Activated CD8-positive, alpha-beta memory T cell treated with anti-CD3 and anti-CD28 coated beads, Interleukin-2, amount 10 ng/mL, durations not matched to agents 7 days and 5 days (primary cell): Measurements from ENCODE around the gene GAST. TPM values are rescaled to one million over a fixed set of nuclear protein-coding genes. Genes with fewer than 3 reads are reported as not detected.

Experiments
- ATAC-seq: fragments of 150-1000 bp; cut with Tn5 transposase; one replicate; pipeline ENCODE4 v1.10.0; 2021; ENCODE audit warnings: moderate library complexity
- CTCF ChIA-PET: fragments of 350-600 bp; sonication (Branson Sonifier 250); formaldehyde crosslinking; loops from one replicate; lab custom pipeline; 2021; ENCODE audit warnings: antibody characterized with exemption; lab: Charles Lee
- DNase-seq: peaks from one replicate; pipeline ENCODE4 v3.0.0-alpha.2; 2020
- H3K27ac Mint-ChIP-seq: one replicate; pipeline ENCODE4 v1.8.0; 2021; ENCODE audit warnings: mild to moderate bottlenecking, mixed read lengths
- H3K27me3 Mint-ChIP-seq: one replicate; pipeline ENCODE4 v1.8.0; 2021; ENCODE audit warnings: mixed read lengths
- H3K36me3 Mint-ChIP-seq: one replicate; pipeline ENCODE4 v1.8.0; 2021; ENCODE audit warnings: mild to moderate bottlenecking, mixed read lengths
- H3K4me1 Mint-ChIP-seq: one replicate; pipeline ENCODE4 v1.8.0; 2021; ENCODE audit warnings: mixed read lengths
- H3K4me3 Mint-ChIP-seq: one replicate; pipeline ENCODE4 v1.8.0; 2021; ENCODE audit warnings: mild to moderate bottlenecking, moderate library complexity, mixed read lengths
- H3K9me3 Mint-ChIP-seq: one replicate; pipeline ENCODE4 v1.8.0; 2022; ENCODE audit warnings: low read depth, mixed read lengths
- total RNA-seq, 2 experiments: library from RNA; stranded (reverse); gene quantifications; one replicate each; pipeline ENCODE4 v1.2.3, GENCODE V29; 2021

The GAST gene
- total RNA-seq, 2 experiments from 2014 or later: not detected

DNA sequence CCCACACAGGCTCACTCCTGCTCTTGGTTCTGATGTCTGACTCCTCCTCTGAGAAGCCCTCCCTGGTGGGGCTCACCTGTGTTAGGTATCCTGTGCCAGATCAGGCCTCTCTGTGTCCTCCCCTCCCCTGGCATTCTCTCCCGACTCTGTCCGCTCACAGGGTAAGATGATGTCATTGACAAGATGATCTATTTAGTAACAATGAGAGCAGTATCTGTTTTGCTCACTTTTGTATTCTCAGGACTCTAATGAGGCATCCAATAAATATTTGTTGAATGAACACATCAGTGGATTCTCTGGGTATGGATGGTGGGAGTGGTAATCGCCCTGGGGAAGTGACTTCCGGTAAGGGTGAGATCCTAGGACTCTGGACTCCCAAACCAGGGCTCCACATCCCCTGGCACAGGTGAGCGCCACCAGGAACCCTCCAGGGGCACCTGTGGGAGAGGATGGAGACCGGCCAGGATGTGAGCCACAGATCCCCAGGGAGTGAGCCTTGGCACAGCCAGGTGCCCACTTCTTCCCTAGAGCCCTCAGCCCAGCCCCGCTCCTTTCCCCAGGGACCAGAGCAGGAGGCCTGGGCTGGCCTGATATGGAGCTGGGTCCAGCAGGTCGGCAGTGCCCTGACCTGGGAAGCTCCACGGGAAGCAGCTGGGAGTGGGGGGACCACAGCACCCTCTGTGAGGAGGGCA is 27.7 kb downstream of the GAST start:
- Mint-ChIP-seq H3K36me3 (no peaks in the 10 kb centered on the region), H3K27me3 (peaks cover 30% of the 10 kb centered on the region), H3K9me3 (no peaks in the 10 kb centered on the region), H3K4me3 (no peak overlapping the region), H3K4me1 (peaks cover 10% of the 10 kb centered on the region), H3K27ac (no peak overlapping the region)
- CTCF ChIA-PET: interaction anchor here (0.7 to 1.3 kb wide), 2 partner anchors 50 to 72 kb away, joined by 3 to 4 read pairs; partner anchors contain the start of gene P3H4
- DNase-seq: no peak
- ATAC-seq: no peak

DNA sequence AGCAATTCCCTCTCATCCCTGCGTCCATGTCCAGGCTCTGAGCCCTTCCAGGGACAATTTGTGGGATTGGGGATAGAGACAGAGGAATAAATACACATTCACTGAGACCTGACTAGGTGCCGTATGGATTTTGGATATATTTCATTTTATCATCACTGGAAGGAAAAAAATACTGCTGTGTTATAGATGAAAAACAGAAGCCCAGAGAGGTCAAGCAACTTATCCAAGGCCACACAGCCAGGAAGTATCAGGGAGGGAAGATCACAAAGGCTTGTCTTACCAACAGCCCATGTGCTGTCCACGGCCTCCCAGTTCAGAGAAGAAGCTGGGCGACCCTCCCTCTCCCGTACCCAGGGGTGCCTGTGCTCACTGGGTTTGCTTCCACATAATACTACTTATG is 28.4 kb downstream of the GAST start:
- H3K36me3 Mint-ChIP-seq: no peaks in the 10 kb centered on the region
- no peak for ATAC-seq
- CTCF ChIA-PET: no interaction called here
- peaks cover 24% of the 10 kb centered on the region for H3K27me3 Mint-ChIP-seq
- peaks cover 6% of the 10 kb centered on the region for H3K4me1 Mint-ChIP-seq
- H3K27ac Mint-ChIP-seq: no peak overlapping the region
- DNase-seq: no peak
- no peak overlapping the region for H3K4me3 Mint-ChIP-seq
- no peaks in the 10 kb centered on the region for H3K9me3 Mint-ChIP-seq

DNA sequence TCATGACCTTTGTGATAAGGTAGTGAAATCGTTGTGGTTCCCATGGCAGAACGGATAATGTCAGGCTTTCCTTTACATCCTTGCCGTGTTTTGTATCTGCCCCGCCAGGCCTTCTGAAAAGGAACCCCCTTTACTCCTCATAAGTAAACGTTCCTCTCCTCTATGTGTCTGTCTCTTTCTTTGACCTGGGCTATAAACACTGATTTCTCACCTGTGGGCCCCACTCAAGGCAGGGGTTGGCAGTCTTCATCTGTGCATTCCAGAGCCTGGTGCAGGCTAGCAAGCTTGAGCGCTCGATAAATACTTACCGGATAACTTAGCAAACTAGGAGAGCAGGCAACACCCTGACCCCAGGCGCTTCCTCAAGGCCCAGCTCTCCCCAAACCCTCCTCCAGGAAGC is 29.6 kb downstream of the GAST start:
- no peaks in the 10 kb centered on the region for H3K36me3 Mint-ChIP-seq
- ATAC-seq (no peak), DNase-seq (no peak)
- peaks cover 6% of the 10 kb centered on the region for H3K4me1 Mint-ChIP-seq
- CTCF ChIA-PET: interaction anchor here (1.0 to 2.3 kb wide), 4 partner anchors 14 to 61 kb away, joined by 3 to 6 read pairs (median 4); no protein-coding TSS in a partner anchor
- no peak overlapping the region for H3K4me3 Mint-ChIP-seq
- no peaks in the 10 kb centered on the region for H3K9me3 Mint-ChIP-seq
- H3K27ac Mint-ChIP-seq: no peak overlapping the region
- H3K27me3 Mint-ChIP-seq: peaks cover 12% of the 10 kb centered on the region

DNA sequence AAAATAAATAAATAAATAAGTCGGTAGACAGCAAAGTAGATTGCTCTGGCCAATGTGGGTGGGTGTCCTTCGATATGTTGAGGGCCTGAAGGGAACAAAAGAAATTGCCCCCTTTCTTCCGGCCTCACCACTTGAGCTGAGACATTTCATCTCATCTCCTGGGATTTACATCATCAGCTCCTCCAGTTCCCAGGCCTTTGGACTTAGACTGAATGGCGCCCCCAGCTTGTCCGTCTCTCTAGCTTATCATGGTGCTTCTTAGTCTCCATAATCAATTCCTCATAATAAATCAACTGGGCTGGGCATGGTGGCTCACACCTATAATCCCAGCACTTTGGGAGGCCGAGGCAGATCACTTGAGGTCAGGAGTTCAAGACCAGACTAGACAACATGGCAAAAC is 36.1 kb downstream of the GAST start:
- ATAC-seq: no peak
- CTCF ChIA-PET: interaction anchor here (1.6 kb wide), 1 partner anchor 54 kb away, joined by 4 read pairs; no protein-coding TSS in a partner anchor
- Mint-ChIP-seq H3K27ac (no peak overlapping the region), H3K36me3 (no peaks in the 10 kb centered on the region), H3K27me3 (peaks cover 8% of the 10 kb centered on the region), H3K9me3 (no peaks in the 10 kb centered on the region), H3K4me3 (no peak overlapping the region), H3K4me1 (no peaks in the 10 kb centered on the region)
- DNase-seq: no peak

DNA sequence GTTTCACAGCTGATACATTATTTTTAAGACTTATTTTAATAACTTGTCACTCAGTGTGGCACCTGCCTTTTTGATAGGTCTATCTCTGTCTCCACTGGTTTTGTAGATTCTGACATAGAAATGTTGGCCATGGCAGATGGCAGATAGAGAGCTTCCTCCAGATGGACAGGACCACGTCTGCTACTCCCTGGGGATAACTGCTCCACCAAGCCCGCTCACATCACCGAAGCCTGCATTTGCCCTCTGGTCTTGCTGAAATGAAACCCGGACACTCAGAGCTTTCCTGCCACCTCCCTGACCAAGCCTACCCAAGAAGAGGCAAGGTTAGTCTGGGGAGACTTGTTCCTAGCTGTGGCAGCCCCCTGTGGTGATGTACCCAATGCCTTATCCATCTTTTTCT is 38.7 kb downstream of the GAST start:
- H3K27me3 Mint-ChIP-seq: peaks cover 8% of the 10 kb centered on the region
- no peaks in the 10 kb centered on the region for H3K36me3 Mint-ChIP-seq
- no peak overlapping the region for H3K27ac Mint-ChIP-seq
- DNase-seq: no peak
- ATAC-seq: no peak
- CTCF ChIA-PET: interaction anchor here (1.7 to 2.3 kb wide), 2 partner anchors 14 to 36 kb away, joined by 3 to 9 read pairs; partner anchors contain the start of gene JUP
- H3K4me3 Mint-ChIP-seq: no peak overlapping the region
- no peaks in the 10 kb centered on the region for H3K4me1 Mint-ChIP-seq
- H3K9me3 Mint-ChIP-seq: no peaks in the 10 kb centered on the region

DNA sequence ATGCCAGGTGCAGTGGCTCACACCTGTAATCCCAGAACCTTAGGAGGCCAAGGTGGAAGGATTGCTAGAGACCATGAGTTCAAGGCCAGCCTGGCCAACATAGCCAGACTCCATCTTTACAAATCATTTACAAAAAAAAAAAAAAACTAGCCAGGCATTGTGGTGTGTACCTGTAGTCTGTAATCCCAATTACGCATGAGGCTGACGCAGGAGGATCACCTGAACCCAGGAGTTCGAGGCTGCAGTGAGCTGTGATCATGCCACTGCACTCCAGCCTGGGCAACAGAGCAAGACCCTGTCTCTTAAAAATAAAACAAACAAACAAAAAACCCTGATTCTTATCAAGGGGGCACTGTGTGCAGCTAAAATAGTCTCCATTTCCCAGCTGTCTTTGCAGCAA is 39.2 kb downstream of the GAST start:
- Mint-ChIP-seq H3K4me3 (no peak overlapping the region), H3K36me3 (no peaks in the 10 kb centered on the region), H3K9me3 (no peaks in the 10 kb centered on the region), H3K27ac (no peak overlapping the region), H3K4me1 (no peaks in the 10 kb centered on the region), H3K27me3 (peaks cover 8% of the 10 kb centered on the region)
- ATAC-seq (no peak), DNase-seq (no peak)
- CTCF ChIA-PET: interaction anchor here (1.7 to 2.3 kb wide), 2 partner anchors 14 to 35 kb away, joined by 3 to 9 read pairs; partner anchors contain the start of gene JUP

DNA sequence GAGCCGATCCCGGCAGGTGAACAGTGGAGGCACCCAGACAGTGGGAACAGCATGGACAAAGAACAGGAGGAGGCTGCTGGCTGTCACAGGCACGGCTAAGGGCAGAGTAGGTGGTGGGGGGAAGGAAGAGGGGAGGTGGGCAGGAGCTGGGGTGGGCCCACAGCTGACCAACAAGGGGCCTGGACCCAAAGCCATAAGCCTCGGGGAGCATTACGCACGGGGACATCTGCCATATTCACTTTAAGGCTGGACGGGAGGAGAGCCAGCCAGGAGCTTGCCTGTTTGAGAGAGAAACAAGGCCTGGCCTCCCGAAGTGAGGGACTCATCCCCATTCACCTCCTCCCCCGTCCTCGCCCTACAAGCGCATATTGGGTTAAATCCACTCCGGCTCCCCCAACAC is 41.9 kb downstream of the GAST start:
- peaks cover 5% of the 10 kb centered on the region for H3K27me3 Mint-ChIP-seq
- no peaks in the 10 kb centered on the region for H3K9me3 Mint-ChIP-seq
- CTCF ChIA-PET: no interaction called here

DNA sequence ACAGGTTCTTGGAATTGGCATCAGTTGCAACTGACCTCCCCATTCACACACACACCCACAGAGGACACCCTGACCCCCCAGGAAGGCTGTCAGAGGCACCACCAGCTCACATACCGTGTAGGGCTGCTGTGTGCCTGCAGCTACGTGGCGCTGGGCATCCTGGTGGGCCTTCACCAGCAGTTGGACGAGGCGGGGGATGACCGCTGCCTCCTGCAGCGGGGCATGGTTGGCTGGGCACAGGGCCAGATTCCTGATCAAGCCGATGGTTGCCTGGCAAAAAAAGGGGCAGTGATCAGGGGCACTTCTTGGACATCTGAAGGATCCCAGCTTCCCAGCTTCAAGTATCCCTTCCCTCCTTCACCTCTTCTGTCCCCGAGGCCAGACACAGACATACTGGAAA is 46.5 kb downstream of the GAST start:
- Mint-ChIP-seq H3K4me3 (no peak overlapping the region), H3K36me3 (no peaks in the 10 kb centered on the region), H3K27ac (no peak overlapping the region), H3K27me3 (no peaks in the 10 kb centered on the region), H3K4me1 (no peaks in the 10 kb centered on the region), H3K9me3 (no peaks in the 10 kb centered on the region)
- CTCF ChIA-PET: interaction anchor here (0.9 kb wide), 1 partner anchor 30 kb away, joined by 3 read pairs; no protein-coding TSS in a partner anchor
- ATAC-seq: no peak
- DNase-seq: no peak

More for the DNA sequence above, 41.9 kb downstream of the GAST start:
- ATAC-seq (no peak), DNase-seq (no peak)
- H3K36me3 Mint-ChIP-seq: no peaks in the 10 kb centered on the region
- no peaks in the 10 kb centered on the region for H3K4me1 Mint-ChIP-seq
- H3K27ac Mint-ChIP-seq: no peak overlapping the region
- H3K4me3 Mint-ChIP-seq: no peak overlapping the region

DNA sequence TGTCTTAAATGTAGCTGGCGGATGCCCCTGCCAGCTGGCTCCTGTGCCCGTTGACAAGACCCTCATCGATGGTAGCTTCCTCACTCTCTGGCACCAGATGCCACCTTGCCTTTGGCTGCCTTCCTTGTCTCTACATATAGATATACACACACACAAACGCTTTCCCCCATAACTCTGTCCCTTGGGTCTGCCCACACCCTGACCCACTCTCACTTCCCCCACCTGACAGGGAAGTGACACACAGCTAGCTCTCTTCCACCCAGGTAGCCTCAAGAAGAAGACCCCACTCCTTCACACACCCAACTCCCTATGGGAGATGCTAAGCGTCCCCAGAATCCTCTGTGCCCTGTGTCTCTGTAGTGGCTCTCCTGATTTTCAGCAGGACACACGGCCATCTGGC is 48.7 kb downstream of the GAST start:
- H3K36me3 Mint-ChIP-seq: no peaks in the 10 kb centered on the region
- no peak for DNase-seq
- CTCF ChIA-PET: interaction anchor here (1.1 kb wide), 1 partner anchor 27 kb away, joined by 4 read pairs; no protein-coding TSS in a partner anchor
- H3K9me3 Mint-ChIP-seq: no peaks in the 10 kb centered on the region
- no peaks in the 10 kb centered on the region for H3K27me3 Mint-ChIP-seq
- no peak for ATAC-seq
- H3K4me3 Mint-ChIP-seq: no peak overlapping the region
- H3K27ac Mint-ChIP-seq: no peak overlapping the region
- no peaks in the 10 kb centered on the region for H3K4me1 Mint-ChIP-seq

DNA sequence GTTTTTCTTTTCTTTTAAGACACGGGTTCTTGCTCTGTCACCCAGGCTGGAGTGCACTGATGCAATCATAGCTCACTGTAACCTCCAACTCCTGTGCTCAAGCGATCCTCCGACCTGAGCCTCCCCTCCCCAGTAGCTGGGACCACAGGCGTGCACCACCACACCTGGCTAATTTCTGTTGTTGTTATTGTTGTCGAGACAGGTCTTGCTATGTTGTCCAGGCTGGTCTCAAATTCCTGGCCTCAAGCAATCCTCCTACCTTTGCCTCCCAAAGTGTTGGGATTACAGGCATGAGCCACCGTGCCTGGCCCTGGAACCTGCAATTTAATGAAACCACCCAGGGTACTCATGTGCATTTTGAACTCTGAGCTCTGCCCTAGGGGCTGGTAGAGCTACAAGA is 50.3 kb downstream of the GAST start:
- Mint-ChIP-seq H3K27me3 (no peaks in the 10 kb centered on the region), H3K36me3 (no peaks in the 10 kb centered on the region), H3K9me3 (no peaks in the 10 kb centered on the region), H3K27ac (no peak overlapping the region), H3K4me3 (no peak overlapping the region), H3K4me1 (no peaks in the 10 kb centered on the region)
- ATAC-seq (no peak), DNase-seq (no peak)
- CTCF ChIA-PET: no interaction called here

DNA sequence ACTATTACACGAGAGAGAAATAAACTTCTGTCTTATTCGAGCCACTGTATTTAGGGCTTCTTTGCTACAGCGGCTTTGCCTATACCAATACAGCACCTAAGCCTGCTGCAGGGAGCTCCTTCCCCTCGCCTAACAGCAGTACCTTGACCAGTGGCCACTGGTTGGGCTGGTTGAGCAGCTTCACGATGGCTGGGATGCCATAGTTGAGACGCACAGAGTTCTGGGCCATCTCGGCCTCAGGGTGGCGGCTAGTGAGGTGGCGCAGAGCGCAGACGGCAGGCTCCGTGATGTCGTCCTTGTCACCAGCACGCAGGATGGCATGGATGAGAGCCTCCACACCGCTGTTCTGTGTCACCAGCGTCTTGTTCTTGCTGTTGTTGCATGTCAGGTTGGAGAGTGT is 50.7 kb downstream of the GAST start:
- no peaks in the 10 kb centered on the region for H3K27me3 Mint-ChIP-seq

DNA sequence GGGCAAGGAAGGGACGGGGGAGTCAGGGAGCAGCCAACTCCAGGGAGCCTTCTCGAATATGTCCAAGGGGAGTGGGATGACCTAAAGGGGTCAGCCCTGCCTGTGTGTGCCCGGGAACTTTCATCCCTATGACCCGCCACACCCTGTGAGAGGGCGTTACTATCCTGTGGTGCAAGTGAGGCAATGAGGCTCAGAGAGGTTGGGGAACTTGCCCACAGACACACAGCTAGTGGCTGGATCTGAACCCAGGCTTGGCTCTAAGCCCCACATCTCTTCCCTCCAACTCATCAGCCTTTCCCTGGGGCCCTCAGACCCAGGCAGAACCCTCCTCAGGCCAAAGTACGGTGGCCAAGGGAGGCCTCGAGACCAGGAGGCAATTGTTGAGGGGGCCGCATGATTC is 51.2 kb downstream of the GAST start:
- H3K36me3 Mint-ChIP-seq: no peaks in the 10 kb centered on the region
- DNase-seq: no peak
- no peak for ATAC-seq
- no peaks in the 10 kb centered on the region for H3K27me3 Mint-ChIP-seq
- no peaks in the 10 kb centered on the region for H3K9me3 Mint-ChIP-seq
- no peaks in the 10 kb centered on the region for H3K4me1 Mint-ChIP-seq
- no peak overlapping the region for H3K27ac Mint-ChIP-seq
- no peak overlapping the region for H3K4me3 Mint-ChIP-seq
- CTCF ChIA-PET: no interaction called here

More for the DNA sequence above, 50.7 kb downstream of the GAST start:
- DNase-seq: no peak
- H3K27ac Mint-ChIP-seq: no peak overlapping the region
- CTCF ChIA-PET: no interaction called here
- H3K4me1 Mint-ChIP-seq: no peaks in the 10 kb centered on the region
- no peak overlapping the region for H3K4me3 Mint-ChIP-seq
- ATAC-seq: no peak
- no peaks in the 10 kb centered on the region for H3K9me3 Mint-ChIP-seq
- H3K36me3 Mint-ChIP-seq: no peaks in the 10 kb centered on the region
